Hematopoietic multipotent progenitor cell (in vitro differentiated cells): ENCODE data around the gene TECR. TPM values are rescaled to one million over a fixed set of nuclear protein-coding genes. Genes with fewer than 3 reads are reported as not detected.
"Not testable (repeated sequence)": the region's sequence is repeated elsewhere in the genome, so short reads cannot be mapped to it uniquely, and the experiment has no call there.

Experiments
- DNase-seq, 3 donors: peaks; one replicate each; pipeline ENCODE4 v3.0.0-alpha.2; 2011 to 2015; ENCODE audit warnings: low read depth in 2 of 3, low spot score in 2 of 3
- total RNA-seq: library from RNA; depleted of rRNA; stranded (reverse); fragments of >200 nt; gene quantifications from one replicate; pipeline ENCODE4 v1.2.3, GENCODE V29; 2012

The TECR gene
- total RNA-seq, 1 donor: 99.9 TPM

GRCh38 chr19:14533450-14533849, 4.1 kb downstream of the TECR start:
- DNase-seq: no peak

GRCh38 chr19:14536926-14537692, 7.7 kb downstream of the TECR start:
- peak in 2 of 3 donors; percentile 70 to 75 for DNase-seq

- DNase-seq: no peak
Observed at GRCh38 chr19:14540741-14541525, 11.5 kb downstream of the TECR start.

GRCh38 chr19:14541979-14542378, 12.6 kb downstream of the TECR start:
- not testable (repeated sequence) for DNase-seq

GRCh38 chr19:14542711-14543328, 13.4 kb downstream of the TECR start:
- DNase-seq: peak in 2 of 3 donors; percentile 67 to 79

- no peak for DNase-seq
Observed at GRCh38 chr19:14544047-14544446, 14.7 kb downstream of the TECR start.

- DNase-seq: no peak
Observed at GRCh38 chr19:14544977-14545715, 15.8 kb downstream of the TECR start.

- no peak for DNase-seq
Observed at GRCh38 chr19:14545716-14546082, 16.3 kb downstream of the TECR start.

- DNase-seq: no peak
Observed at GRCh38 chr19:14550201-14550754, 20.9 kb downstream of the TECR start.

GRCh38 chr19:14551134-14552005, 22.0 kb downstream of the TECR start:
- peak; percentile 41 to 93 (median 84) for DNase-seq

- not testable (repeated sequence) for DNase-seq
Observed at GRCh38 chr19:14552006-14552360, 22.6 kb downstream of the TECR start.

GRCh38 chr19:14553042-14553938, 23.9 kb downstream of the TECR start:
- no peak for DNase-seq

GRCh38 chr19:14553939-14554243, 24.5 kb downstream of the TECR start:
- no peak for DNase-seq

- DNase-seq: no peak
Observed at GRCh38 chr19:14554382-14554812, 25.0 kb downstream of the TECR start.

GRCh38 chr19:14555918-14556661, 26.7 kb downstream of the TECR start:
- no peak for DNase-seq

GRCh38 chr19:14556662-14557188, 27.3 kb downstream of the TECR start:
- peak; percentile 55 to 77 (median 73) for DNase-seq

GRCh38 chr19:14558370-14559066, 29.1 kb downstream of the TECR start:
- DNase-seq: no peak
